GM20431 (cell line): ENCODE measurements around the gene FNTB.

Experiments
- in situ Hi-C: fragments of 300-500 bp; cut with MseI, MboI; formaldehyde crosslinking; loops from one replicate; pipeline ENCODE4 v1.15.0; 2020; ENCODE audit warnings: low sequenced_read_pairs; ENCODE audit not compliant: unreplicated experiment

Gene FNTB

DNA sequence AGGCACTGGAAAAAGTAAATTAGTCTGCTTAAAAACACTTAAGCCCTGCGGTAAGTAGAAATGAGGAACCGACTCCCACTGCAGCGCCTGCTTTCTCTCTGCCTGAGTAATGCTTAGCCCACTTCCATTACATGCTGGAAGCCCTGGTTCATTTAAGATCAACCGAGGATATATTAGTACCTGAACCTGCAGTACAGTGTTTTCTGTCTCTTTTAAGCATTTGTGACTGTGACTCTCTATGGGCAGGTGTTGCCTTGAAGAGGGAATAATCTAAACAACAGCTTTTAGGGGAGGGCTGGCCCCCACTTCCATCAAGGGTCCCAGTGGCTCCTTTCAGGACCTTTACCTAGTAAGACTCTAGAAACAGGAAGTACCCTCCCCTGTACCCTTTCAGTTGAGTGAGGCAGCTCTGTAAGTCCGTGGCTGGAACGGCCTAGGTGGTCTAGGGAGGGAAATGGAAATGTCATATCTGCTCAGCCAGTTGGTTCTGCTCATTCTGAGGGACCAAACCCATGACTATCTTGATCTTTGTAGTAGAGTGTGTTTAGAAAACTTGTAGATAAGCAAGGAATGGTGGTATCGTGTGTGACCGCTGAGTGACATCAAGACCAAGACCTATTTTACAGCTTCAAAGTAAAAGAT lies 56.2 kb downstream of the FNTB start:
- in situ Hi-C loops = no loop called here

DNA sequence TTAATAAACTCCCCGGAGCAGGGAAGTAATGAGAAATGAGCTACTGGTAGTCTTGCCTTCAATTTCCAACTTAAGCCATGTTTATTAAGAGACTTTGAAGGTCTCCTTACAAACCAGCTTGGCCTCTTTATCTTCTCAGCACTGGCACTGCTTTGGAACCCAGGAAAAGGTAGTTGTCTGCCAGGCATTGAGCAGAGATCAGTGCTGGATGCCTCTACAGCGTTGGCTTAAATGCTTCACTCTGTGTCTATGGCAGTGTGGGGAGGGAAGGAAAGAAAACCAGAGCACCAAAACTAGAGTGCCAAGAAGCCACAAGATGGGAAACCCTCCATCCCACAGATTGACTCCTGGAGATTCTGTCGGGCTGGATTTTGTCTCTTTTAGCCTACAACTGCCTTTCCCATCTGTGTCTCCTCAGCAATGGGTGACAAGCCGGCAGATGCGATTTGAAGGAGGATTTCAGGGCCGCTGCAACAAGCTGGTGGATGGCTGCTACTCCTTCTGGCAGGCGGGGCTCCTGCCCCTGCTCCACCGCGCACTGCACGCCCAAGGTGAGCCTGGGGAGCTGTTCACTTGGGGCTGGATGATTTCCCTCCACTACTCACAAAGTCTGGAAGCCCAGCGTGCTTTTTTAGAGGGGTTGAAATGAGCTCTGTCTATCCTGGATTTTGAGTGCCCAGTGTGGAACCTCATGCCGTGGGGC lies 57.3 kb downstream of the FNTB start:
- in situ Hi-C loops = no loop called here

DNA sequence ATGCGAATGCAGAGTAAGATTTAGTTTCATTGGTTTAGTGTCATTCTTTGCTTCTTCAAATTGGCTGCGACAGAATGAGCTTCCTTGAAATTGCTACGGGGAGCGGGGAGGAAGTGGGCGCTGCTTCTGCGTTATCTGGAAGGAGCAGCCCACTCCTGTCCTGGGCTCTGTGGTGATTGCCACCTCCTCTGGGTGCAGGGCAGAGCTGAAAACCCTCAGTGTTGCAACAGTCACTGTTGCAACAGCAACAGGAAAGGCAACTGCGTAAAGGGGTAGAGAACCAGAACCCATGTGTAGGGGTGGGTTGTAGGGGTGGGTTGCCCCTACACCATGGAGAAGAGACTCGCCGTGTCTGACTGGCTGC lies 57.9 kb downstream of the FNTB start:
- in situ Hi-C loops = no loop called here

DNA sequence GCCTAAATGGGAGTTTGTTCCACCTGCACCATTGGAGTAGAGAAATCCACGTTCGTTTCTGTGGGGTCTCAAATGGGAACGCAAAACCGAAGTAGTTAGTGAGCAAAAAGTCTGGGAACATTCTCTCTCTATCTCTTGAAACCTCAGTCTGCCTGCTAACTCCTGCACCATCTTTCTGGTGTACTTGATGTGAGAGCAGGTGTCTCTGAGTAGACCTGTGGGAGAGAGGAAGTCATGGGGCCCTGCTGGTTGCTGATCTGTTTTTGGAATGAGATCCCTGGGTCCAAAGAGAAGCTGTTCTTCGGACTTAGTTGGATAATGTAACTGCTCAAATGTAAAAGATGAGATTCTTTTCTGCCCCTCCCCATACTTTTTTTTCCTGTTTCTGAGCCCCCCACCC lies 58.3 kb downstream of the FNTB start:
- in situ Hi-C loops = no loop called here

DNA sequence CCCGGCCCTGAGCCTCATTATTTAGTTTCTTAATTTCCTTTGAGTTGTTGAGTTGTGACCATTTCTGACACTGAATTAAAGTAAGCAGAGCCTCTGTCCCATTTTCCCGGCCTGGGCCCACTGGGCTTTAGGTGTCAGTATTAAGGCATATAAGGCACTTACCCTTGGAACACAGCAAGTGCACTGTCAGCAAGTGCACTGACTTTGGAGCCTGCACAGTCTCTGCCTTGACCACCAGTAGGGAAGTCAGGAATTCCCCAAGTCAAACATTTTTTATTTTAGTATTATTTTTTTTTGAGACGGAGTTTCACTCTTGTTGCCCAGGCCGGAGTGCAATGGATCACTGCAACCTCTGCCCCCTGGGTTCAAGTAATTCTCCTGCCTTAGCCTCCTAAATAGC lies 59.0 kb downstream of the FNTB start:
- in situ Hi-C loops = no loop called here

DNA sequence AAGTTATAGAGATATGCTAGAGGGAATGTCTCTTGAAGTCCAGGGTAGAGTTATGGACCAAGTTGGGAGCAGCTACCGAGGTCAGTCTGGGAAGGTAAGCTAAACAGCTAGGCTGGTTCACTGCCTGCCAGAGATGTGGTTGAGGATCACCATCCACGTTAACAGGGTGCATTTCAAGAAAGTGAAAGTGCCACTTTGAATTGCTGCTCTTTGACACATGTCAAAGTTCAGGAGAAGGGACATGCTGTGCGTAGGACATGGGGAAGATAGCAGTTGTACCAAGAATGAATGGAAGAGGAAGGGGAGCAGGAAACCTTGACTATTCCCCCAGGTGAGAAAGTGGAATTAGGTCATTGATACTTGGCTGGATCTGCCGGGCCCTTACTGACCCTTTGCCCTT lies 66.1 kb downstream of the FNTB start:
- in situ Hi-C loops = no loop called here

DNA sequence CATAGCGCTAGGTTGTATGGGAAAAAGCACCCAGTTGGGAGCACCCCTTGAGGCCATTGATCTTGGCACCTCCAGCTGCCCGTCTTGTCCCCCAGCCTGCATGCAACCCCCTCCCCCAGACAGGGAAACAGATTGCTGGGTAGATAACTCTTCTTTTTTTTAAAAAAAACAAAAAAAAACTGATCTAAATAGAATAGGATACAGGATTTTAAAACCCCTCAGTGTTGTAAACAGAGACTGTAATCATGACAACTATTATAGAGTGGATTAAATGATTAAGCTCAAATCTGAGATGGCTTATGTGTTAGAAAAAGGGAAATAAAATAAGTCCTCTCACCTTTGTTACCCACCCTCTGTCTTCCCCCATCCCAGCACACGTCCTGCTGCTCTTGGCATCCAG lies 66.8 kb downstream of the FNTB start:
- in situ Hi-C loops = no loop called here

DNA sequence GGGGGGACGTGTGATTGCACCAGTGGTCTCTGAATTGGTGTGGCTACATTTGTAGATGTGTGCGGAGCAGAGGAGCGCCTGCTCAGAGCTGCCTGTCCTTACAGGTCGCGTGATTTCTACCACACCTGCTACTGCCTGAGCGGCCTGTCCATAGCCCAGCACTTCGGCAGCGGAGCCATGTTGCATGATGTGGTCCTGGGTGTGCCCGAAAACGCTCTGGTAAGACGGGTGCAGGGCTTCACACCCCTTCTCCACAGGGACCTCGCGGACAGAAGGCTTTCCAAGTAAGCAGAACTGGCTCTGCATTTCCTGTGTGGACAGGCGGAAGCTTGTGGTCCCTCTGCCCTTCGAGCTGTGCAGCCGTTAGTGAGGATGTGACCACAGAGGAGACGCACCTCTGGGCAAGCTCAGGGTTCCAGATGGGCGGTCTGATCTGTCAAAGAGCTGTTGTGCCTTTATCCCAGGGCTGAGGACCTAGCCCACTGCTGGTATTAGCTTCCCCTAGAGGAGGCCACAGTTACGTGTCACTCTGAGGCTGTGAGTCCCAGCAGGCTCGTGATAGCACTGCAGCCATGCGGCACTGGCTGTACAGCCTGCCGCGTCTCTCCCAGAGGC lies 67.9 kb downstream of the FNTB start:
- in situ Hi-C loops = no loop called here

DNA sequence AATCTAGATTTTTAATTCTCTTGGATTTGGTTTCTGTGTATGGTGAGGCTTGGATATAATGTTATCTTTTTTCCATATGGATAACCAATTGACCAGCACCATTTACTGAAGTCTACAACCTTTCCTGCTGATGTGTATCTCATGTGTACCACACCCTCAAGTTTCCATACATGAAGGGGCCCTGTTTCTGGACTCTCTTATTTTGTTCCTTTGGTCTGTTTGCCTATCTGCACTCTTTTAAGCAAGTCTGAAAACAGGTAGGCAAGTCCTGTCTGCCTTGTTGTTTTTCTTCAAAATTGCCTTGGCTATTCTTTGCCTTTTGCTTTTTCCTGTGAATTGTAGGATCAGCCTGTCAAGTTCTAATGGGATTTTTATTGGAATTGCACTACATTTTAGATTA lies 71.0 kb downstream of the FNTB start:
- in situ Hi-C loops = no loop called here

DNA sequence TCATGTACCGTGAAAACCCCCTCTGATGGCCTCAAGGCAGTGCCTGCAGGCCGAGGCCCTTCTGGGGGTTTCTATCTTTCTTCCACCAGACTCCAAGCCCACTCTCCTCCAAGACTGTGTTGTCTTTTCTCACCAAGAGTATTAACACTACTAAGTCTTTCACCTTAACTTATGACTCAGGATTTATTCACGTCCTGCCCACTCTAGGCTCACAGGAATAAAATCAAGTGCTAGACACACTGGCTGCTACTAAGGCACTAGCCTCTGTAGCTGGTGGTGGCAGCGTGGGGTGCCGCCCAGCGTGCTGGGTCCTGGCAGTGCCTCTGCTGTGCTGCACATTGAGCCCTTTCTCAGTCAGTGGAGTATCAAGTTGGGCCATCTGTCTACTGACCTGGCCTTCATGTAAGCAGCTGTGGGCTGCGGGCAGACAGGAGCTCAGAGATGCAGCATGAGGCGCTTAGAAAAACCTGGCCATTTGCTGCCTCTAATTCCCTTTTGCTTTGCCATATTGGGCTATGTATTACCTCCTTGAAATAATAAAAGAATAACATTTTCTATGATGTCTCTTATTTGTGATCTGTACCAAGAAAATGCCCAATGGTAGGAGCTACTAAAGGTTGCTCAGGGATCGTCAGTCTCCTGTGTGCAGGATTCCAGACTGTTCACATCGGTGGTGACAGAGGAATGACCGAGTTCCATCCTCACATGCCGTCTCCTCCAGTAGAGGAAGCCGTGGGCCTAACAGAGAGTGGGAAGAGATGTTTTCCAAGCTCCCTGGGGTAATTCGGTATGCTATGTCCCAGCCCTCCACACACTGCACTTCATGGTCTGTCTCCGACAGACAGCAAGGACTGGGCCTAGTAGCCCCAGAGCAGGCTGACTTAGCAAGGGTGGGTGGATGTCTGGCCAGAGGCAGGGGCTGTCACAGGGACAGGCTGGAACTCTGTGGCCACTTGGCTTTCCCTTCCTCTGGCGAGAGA lies 75.7 kb downstream of the FNTB start:
- in situ Hi-C loops = no loop called here

DNA sequence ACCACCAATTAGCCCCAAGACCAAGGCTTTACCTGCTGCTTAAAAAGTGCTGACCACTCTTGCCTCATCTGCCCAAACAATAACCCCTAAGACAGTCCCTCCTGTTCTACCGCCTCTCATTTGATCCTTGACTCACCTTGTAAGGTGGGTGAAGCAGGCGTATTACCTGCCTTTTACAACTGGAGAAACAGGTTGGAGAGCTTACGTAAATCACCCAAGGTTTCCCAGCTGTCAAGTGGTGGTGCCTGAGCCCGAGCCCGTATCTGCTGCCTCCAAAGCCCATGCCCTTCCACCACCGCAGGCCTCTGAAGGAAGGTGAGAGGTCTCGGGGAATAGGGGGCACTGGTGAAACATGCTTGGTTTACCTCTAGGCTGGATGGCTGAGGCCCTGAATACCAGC lies 79.0 kb downstream of the FNTB start:
- in situ Hi-C loops = no loop called here

DNA sequence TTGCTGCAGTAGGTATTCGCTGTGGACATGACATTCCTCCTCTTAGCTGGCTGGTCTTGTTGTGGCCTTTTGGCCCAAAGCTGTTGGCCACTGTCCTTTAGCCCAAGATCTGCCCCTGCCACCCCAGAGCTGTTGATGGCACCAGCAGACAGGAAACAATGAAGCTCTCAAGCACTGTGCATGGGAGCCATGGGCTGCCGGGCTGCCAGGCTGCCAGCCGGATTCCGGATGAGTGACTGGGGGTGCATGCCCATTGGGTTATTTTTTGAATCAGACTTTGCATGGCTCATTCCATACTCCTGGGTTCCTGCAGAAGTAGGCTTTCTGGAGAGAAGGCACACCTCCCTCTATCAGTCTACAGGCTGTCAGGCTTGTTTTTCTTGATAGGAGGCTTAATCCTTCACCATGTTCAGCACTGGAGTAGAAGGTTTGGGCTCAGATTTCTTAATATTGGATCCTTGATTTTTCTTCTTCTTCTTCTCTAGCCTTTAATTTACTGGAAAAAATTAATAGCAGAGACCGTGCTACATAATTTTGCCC lies 83.2 kb downstream of the FNTB start:
- in situ Hi-C loops = no loop called here

DNA sequence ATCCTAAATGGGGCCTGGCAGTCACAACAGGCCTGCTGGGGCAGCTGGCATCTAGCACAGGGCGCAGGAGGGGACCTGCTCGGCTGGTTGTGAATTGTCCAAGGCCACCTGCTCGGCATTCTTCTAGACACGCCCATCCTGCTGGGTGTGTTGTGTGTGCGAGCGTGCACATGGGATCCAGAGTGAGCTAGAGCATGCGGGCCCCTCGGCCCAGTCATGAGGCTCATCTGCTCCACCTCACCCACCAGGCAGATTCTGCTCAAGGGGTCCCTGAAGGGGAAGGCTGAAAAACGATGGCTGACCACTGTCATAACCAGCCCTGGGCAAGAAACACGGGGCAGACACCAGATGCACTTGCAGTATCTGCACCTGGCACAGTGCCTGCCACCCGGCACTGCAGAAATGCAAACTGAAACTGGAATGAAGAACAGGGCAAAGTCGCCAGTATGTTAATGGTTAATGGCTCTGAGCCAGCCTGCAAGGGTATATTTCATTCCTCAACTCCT lies 83.8 kb downstream of the FNTB start:
- in situ Hi-C loops = no loop called here

DNA sequence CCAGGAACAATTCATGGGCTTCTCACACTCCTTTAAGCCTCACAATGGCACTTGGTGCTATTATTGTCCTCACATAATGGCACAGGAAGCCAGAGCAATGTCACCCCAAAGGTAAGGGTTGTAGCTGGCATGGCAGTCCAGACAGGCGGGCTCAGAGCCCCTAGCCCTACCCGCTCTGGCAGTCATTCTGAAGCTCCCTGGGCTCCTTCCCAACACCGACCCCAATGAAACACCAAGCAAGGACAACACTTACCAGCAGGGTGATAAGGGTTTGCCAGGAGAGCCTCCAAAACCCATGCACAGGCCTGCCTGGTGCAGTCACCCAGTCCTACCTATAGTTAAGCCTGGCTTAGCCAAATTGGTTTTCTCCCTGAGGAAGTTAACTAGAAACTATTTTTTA lies 84.8 kb downstream of the FNTB start:
- in situ Hi-C loops = no loop called here

DNA sequence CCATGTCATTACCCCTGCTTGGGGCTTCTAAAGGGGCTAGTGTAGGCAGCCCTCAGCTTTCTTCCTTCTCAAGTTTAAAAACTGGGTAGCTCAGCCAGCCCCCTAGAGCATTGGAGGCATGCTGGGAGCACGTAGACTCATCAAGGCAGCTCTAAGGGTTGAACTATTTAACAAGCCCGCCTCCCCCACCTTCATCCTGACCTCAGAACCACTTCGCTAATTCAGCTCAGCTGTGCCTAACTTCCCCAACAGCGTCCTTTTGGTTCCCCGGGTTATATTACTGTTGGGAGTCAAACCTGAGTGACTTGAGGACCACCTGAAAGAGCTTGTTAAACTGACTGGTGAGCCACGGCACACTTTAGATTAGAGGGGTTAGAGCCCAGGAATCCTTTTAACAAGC lies 85.6 kb downstream of the FNTB start:
- in situ Hi-C loops = no loop called here

DNA sequence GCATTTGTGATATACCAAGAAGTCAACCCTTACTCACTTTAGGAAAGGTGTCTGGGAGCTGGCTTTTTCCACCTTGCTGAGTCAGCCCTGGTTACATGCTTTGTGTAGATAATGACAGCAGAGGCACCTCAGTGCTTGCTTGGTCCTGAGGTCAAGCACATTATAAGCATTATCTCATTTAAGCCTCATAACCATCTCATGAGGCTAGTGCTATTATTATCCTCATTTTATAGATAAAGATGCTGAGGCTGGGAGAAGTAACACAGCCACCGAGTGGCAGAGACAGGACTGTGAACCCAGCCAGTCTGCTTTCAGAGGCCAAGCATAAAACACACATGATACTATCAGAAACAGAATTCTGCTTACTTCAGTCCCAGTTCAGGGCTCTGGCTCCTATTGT lies 86.2 kb downstream of the FNTB start:
- in situ Hi-C loops = no loop called here

DNA sequence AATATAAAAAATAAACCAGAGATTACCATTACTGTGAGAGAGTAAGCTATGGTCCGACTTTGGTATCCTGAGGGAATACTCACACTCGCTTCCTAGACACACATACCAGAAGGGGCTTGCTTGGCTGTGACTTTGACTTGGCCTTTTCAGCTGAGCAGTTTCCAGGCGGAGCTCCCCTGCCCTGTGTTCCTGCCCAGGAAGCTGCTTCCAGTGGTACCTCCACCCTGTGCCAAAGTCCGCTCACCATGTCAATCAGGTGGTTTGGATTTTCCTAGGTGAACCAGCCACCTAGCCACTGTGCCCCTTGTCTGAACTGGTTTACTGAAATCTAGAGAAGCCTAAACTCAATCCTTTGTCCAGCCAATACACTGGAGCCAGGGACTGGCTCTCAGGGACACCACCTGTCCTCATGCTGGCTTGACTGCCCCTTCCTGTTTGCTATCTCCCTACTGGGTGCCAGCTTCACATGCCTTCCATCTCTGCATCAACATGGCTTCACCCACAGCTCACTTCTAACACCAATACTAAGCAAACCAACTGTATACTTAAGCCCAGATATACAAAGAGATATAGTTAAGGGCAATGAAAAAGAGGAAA lies 87.0 kb downstream of the FNTB start:
- in situ Hi-C loops = no loop called here

DNA sequence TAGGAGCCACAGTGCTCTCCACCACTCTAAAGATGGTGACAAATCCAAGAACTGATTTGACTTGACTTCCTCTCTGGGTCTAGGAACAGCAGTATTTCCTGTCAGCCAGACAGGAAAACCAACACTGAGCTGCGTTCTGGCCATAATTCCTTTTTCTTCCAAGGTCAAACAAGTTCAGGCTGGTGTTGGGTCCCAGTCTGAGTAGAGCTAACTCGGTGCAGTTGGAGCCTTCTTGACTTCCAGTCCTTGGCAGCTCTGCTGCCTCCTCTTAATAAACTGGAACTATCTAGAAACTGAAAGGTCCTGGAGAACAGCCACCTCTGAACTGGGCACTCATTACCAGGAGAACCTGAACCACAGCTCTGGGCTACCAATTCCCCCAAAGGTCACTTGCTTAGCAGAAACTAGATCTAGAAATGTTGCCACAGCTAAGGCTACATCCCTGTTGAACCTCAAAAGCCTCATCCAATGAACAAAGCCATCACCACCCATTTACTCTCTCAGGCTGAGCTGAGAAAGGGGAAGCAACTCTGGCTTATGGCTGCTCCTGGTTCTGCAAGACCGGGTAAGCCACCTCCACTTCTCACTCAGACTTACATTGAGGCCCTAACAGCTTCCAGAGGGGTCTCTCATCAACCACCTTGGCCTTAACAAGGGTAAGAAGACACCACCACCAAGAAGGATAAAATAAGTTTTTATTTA lies 87.9 kb downstream of the FNTB start:
- in situ Hi-C loops = no loop called here

DNA sequence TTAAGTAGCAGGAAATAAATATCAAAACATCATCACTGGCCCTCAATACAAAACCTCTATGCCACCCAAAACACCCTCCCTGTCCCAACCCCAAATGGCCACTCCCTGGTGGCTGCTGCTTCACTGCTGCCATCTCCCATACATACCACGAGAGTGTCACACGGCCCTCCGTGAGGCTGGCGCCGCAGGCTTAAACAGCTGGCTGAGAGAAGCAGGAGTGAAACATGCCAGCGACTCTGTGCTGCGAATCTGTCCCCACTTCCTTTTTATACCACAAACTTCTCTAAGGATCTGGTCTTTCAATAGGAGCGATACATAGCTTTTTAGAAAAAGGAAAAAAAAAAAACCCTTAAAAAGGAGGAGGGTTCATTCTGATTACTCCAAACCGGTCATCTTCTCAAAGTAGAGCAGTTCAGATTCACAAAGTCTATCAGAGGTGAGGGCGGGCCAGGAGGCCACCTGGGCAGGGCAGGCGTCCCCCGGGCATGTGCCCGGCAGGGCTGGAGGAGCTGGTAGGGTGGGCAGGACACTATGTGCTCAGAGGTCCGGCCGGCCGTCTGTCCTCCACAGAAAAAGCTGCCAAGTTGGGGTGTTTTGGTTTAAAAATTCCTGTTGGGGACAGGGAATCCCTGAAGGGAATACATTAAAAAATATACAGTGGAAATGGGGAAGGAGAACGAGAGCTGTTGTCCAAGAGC lies 89.1 kb downstream of the FNTB start:
- in situ Hi-C loops = no loop called here
